NCI-H1694 (cell line): Measurements from ENCODE around the gene CDIP1.

Experiments
- DNase-seq: peaks from one replicate; lab custom pipeline; 2025; lab: John Stamatoyannopoulos, UW

The CDIP1 gene

DNA sequence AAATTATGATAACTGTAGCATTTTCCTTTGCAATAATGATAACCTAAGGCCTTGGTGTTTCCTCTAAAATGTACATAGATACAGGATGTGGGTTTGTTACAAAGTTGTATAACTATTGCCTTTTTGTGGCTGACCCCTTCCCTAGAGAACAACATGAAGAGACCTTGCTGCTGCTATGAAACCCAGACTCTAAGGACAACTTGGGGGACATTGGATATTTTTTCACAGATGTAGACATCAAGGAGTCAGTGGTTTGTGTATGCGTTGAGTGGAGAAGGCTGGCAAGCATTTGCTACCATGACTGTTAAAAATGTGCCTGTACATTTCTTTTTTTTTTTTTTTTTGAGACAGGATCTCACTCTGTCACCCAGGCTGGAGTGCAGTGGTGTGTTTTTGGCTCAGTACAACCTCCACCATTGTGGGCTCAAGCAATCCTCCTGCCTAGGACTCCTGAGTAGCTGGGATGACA lies 50.0 kb downstream of the CDIP1 start:
- no peak for DNase-seq

GRCh38 chr16:4487955-4488498 lies 50.5 kb downstream of the CDIP1 start:
- no peak for DNase-seq

GRCh38 chr16:4486126-4486893 lies 52.3 kb downstream of the CDIP1 start:
- DNase-seq: no peak

GRCh38 chr16:4481963-4482362 lies 56.6 kb downstream of the CDIP1 start:
- DNase-seq: no peak

- DNase-seq: no peak
These were observed 57.0 kb downstream of the CDIP1 start for GRCh38 chr16:4481526-4481925.

DNA sequence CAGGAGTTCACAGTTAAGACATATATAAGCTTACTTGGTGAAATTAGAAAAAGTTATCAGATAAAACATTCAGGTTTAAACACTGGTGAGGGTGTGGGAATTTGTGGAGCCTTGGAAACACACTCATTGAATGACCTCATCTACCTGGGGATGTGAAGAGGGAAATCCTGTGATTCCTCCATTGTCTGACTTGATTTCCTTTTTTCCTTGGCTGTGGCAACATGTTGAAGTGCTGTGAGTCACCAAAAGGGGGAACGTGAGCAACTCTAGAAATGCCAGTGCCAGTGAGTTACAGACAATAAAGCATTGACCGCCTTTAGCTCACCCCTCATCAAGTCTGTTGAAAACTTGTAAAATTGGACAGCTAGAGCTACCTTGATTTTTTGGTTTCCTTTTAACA lies 60.6 kb downstream of the CDIP1 start:
- no peak for DNase-seq

- DNase-seq: peak; percentile 72
These were observed 62.4 kb downstream of the CDIP1 start, which contains the start of gene HMOX2 for GRCh38 chr16:4475880-4476788. Gene HMOX2, plus strand, starts transcription at chr16:4476398. Its CDS starts 29,127 bp downstream, at chr16:4505525.

GRCh38 chr16:4474192-4474961 lies 64.2 kb downstream of the CDIP1 start, which contains the start of gene NMRAL1:
Gene NMRAL1, minus strand, starts transcription at chr16:4474625. Its CDS starts 493 bp downstream, at chr16:4474132.
- peak; percentile 82 for DNase-seq

DNA sequence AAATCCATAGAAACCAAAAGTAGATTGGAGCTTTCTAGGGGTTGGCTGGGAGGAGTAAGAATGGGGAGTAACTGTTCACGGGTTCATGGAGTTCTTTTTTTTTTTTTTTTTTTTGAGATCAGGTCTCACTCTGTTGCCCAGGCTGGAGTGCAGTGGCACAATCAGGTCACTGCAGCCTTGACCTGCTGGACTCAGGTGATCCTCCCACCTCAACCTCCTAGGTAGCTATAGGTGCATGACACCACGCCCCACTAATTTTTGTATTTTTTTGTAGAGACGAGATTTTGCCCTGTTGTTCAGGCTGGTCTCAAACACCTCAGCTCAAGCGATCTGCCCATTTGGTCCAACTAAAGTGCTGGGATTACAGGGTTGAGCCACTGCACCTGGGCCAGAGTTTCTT lies 65.7 kb downstream of the CDIP1 start:
- no peak for DNase-seq

GRCh38 chr16:4471869-4472268 lies 66.7 kb downstream of the CDIP1 start:
- no peak for DNase-seq

- DNase-seq: no peak
These were observed 69.6 kb downstream of the CDIP1 start for GRCh38 chr16:4468972-4469371.

GRCh38 chr16:4467916-4468315 lies 70.7 kb downstream of the CDIP1 start:
- no peak for DNase-seq

- no peak for DNase-seq
These were observed 72.4 kb downstream of the CDIP1 start for GRCh38 chr16:4465977-4466779.

DNA sequence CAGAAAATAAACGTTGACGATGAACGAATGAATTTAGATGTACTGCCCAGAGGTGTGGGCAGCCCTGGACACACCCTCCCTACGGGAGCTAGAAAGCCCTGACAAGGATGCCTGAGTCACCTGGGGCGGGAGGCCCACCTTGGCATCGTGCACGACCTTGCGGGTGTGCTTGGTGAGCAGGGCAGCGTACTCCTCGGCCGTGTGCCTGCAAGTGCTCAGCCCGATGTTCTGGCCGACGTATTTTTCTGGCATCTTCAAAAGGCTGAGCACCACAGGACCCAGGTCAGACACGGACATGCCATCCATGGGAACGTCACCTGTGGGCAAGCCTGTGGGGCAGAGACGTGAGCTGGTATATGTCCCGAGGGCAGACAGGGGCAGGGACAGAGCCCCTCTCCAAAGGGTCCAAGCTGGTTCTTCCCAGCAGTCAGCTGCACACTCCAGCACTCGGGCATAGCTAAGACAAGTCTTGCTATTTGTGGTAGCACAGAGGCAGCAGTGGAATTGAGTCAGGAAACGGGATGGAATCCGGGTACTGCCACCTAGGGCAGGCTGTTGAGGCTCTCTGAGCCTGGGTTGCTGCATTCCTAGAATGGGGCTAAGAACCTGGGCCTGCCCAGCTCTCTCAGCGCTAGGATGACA lies 74.9 kb downstream of the CDIP1 start:
- no peak for DNase-seq

GRCh38 chr16:4461250-4462085 lies 77.1 kb downstream of the CDIP1 start:
- DNase-seq: no peak

DNA sequence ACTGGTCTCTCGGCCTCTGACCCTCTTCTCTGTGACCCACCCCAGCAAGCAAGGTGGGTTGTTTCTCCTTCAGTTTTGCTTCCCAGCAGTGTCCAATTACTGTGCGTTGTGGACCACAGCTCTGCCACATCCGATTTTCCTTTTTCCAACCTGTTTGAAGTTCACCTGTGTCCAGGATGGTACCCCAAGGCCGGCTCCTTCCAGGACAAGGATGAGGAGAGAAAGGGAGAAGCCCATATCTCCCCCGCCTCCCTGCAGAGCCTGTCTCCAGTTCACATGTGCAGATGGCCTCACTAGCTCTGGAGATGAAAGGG lies 77.7 kb downstream of the CDIP1 start:
- DNase-seq: no peak
